T-helper 2 cell treated with Interferon-gamma antibody and Interleukin-4, amounts not matched to agents 5 μg/mL and 100 μg/mL, for 36 hours (primary cell): ENCODE data around the gene NDUFAF3.

Source experiments
- DNase-seq: peaks from one replicate; pipeline ENCODE4 v3.0.0; 2021; ENCODE audit warnings: low spot score
- H3K27ac Mint-ChIP-seq: one replicate; pipeline ENCODE4 v1.8.0; 2021; ENCODE audit warnings: mild to moderate bottlenecking, mixed read lengths
- H3K27me3 Mint-ChIP-seq: one replicate; pipeline ENCODE4 v1.8.0; 2021; ENCODE audit warnings: low read depth, mixed read lengths
- H3K36me3 Mint-ChIP-seq: one replicate; pipeline ENCODE4 v1.8.0; 2021; ENCODE audit warnings: low read depth, mixed read lengths
- H3K4me1 Mint-ChIP-seq: one replicate; pipeline ENCODE4 v1.8.0; 2021; ENCODE audit warnings: low read depth, mixed read lengths
- H3K4me3 Mint-ChIP-seq: one replicate; pipeline ENCODE4 v1.8.0; 2022; ENCODE audit warnings: mild to moderate bottlenecking, moderate library complexity, mixed read lengths
- H3K9me3 Mint-ChIP-seq: one replicate; pipeline ENCODE4 v1.8.0; 2021; ENCODE audit warnings: mixed read lengths

The NDUFAF3 gene

DNA sequence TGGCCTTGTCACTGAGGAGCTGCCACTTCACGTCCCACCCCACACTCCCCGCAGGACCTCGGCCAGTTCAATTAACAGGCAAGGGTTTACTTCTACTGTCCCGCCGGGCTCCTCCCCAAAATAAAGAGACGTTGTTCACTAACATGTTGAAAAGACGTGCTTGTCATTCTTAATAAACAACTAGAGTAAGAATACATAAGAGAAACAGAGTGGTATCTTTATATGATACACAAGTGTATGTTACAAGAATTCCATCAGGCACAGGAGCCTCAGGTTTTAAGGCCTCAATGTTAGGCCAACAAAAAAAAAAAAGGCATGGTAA lies 7.6 kb downstream of the NDUFAF3 start:
- Mint-ChIP-seq H3K4me1 (peaks cover 27% of the 10 kb centered on the region), H3K9me3 (no peaks in the 10 kb centered on the region), H3K27me3 (no peaks in the 10 kb centered on the region), H3K36me3 (peaks cover 68% of the 10 kb centered on the region), H3K4me3 (peak overlapping the region; percentile 95), H3K27ac (peak overlapping the region; percentile 95)
- no peak for DNase-seq

DNA sequence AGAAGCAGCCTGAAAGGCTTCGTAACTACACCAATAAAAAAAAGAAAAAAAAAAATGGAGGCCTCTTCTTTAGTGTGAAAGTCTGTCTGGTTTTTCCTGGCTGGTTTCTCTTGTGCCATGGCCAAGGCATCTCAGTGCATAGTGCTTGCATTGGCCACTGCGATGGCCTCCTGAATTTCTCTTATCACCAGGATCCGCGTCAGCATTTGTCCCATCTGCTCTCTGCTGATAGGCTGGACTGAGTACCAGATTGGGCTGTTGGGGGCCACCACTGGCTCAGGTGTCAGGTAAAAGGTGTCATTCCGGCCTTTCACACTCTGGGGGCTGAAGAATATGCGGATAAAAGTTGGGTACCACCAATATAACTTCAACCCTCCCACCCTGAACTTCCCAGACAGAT lies 8.4 kb downstream of the NDUFAF3 start:
- Mint-ChIP-seq H3K9me3 (no peaks in the 10 kb centered on the region), H3K36me3 (peaks cover 68% of the 10 kb centered on the region), H3K27ac (peak overlapping the region; percentile 67), H3K4me3 (no peak overlapping the region), H3K27me3 (no peaks in the 10 kb centered on the region), H3K4me1 (peaks cover 26% of the 10 kb centered on the region)
- no peak for DNase-seq

DNA sequence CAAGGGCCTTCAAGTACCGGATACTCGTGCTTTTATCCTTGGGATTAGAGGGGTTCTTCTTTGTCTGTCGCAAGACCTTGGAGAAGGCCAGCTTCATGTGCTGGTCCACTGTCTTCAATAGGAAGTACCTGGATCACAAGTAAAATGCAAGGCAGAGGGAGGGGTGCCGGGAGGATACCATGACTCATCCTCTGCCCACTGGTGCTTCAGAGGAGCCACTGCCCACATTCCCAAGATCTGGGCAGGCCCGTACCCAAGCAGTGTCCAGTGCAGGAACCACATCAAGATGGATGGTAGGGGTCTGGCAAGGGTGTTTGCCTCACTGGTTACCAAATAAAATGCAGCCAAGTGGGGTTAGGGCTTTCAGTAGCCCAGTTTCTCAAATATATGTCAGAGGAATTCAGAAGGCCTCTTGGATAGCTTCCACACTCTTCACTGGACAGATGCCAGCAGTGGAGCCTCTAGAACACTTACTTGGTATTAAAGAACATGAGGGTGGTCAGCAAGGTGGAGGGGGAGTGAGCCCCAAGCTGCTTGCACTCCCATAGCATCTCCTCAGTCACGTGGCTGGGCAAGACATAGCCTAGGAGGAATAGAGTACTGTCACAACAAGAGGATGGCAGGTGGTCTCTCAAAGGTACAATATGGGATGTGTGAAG lies 10.9 kb downstream of the NDUFAF3 start:
- peaks cover 55% of the 10 kb centered on the region for H3K36me3 Mint-ChIP-seq
- no peak for DNase-seq
- H3K4me1 Mint-ChIP-seq: peaks cover 13% of the 10 kb centered on the region
- H3K27me3 Mint-ChIP-seq: no peaks in the 10 kb centered on the region
- H3K9me3 Mint-ChIP-seq: no peaks in the 10 kb centered on the region
- no peak overlapping the region for H3K27ac Mint-ChIP-seq
- no peak overlapping the region for H3K4me3 Mint-ChIP-seq

DNA sequence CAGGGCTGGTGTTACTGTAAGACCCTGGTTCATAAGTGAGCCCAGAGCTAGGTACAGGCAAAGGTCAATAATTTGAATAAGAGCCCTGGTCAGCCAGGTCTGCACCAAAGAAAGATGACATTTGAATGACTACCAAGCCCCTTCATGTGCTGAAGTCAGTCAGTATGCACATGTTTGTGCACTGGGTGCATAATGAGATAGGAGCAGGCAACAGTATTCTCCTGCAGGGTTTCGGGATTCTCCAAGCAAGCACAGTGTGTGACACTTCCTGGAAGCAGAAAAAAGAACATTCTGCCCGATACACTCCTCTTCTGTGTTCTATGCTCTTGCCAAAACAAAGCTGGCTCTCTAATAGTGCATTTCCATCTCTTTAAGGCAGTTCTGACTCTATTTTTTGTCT lies 12.7 kb downstream of the NDUFAF3 start:
- no peak overlapping the region for H3K27ac Mint-ChIP-seq
- H3K36me3 Mint-ChIP-seq: peaks cover 41% of the 10 kb centered on the region
- H3K27me3 Mint-ChIP-seq: no peaks in the 10 kb centered on the region

DNA sequence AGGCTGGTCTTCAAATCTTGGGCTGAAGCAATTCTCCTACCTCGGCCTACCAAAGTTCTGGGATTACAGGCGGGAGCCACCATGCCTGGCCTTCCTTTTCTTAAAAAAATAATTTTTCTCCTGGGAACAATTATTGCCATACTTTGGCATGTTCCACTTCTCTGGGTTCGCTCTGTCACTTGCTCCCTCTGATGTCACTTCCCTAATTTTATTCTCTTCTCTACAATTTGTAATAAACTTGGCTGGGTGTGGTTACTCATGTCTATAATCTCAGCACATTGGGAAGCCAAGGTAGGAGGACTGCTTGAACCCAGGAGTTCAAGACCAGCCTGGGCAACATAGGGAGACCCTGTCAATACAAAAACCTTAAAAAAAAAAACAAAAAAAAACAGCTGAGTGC lies 13.4 kb downstream of the NDUFAF3 start:
- no peak overlapping the region for H3K27ac Mint-ChIP-seq
- H3K36me3 Mint-ChIP-seq: peaks cover 44% of the 10 kb centered on the region
- H3K27me3 Mint-ChIP-seq: no peaks in the 10 kb centered on the region
- H3K4me3 Mint-ChIP-seq: no peak overlapping the region
- DNase-seq: no peak
- H3K4me1 Mint-ChIP-seq: no peaks in the 10 kb centered on the region
- H3K9me3 Mint-ChIP-seq: no peaks in the 10 kb centered on the region

More for the DNA sequence above, 12.7 kb downstream of the NDUFAF3 start:
- Mint-ChIP-seq H3K4me1 (peaks cover under 1% of the 10 kb centered on the region), H3K9me3 (no peaks in the 10 kb centered on the region), H3K4me3 (no peak overlapping the region)
- DNase-seq: no peak

DNA sequence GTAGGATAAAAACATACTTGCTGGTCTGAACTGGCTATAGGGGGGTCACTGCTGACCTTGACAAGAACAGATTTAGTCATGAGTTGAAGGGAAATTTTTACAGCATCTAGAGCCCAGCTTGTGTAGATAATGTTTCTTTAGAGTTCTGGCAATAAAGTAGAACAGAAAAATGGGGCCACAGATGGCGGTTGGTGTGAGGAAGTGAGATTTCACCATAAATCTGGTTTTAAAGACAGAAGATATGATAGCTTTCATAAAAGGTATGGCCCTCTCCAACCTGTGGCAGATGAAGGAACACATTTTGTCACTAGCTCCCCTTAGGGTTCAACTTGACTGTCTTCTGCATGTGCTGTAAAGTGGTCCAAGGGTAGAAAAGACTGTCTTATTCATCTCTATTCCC lies 31.6 kb downstream of the NDUFAF3 start:
- Mint-ChIP-seq H3K36me3 (peaks cover 40% of the 10 kb centered on the region), H3K4me1 (no peaks in the 10 kb centered on the region), H3K27me3 (no peaks in the 10 kb centered on the region), H3K4me3 (no peak overlapping the region), H3K9me3 (no peaks in the 10 kb centered on the region), H3K27ac (no peak overlapping the region)
- no peak for DNase-seq

DNA sequence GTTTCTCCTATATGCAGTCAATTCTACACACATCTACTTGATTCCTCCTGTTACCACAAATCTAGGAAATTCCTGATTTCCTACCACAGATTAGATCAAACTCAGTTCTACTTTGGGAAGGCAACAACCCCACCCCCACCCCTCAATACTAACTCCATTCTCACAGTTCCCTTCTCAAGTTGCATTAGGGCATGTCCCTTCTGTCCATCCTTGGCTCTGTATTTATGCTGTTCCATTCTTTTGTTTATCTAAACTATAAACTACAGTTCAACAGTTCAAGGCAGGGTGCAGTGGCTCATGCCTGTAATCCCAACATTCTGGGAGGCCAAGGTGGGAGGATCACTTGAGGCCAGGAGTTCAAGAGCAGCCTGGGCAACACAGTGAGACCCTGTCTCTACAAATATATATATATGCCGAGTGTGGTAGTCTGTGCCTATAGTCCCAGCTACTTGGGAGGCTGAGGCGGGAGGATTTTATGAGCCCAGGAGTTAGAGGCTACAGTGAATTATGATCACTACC lies 32.5 kb downstream of the NDUFAF3 start:
- Mint-ChIP-seq H3K9me3 (no peaks in the 10 kb centered on the region), H3K4me3 (no peak overlapping the region), H3K36me3 (peaks cover 41% of the 10 kb centered on the region), H3K27me3 (no peaks in the 10 kb centered on the region), H3K4me1 (no peaks in the 10 kb centered on the region), H3K27ac (peak overlapping the region; percentile 11)
- no peak for DNase-seq

DNA sequence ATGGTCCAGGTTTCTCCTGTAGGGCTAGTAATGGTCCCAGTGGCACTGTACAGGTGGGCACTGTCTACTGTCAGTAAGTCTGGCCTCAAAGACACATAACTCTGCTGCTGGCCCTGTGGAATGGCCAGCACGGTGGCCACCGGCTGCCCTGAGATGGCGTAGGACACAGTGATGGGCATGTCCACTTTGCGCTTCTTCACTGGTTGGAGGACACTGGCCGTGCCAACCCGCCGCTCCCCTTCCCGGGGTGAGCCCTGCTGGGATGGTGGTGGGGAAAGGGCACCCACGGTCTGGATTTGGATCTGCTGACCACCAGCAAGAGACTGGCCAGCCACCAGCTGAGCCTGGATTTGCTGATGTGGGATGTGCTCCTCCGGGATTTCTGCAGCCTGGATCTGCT lies 35.3 kb downstream of the NDUFAF3 start:
- no peak overlapping the region for H3K27ac Mint-ChIP-seq
- DNase-seq: no peak
- H3K36me3 Mint-ChIP-seq: peaks cover 30% of the 10 kb centered on the region
- no peaks in the 10 kb centered on the region for H3K4me1 Mint-ChIP-seq
- no peak overlapping the region for H3K4me3 Mint-ChIP-seq
- H3K9me3 Mint-ChIP-seq: no peaks in the 10 kb centered on the region
- H3K27me3 Mint-ChIP-seq: no peaks in the 10 kb centered on the region

DNA sequence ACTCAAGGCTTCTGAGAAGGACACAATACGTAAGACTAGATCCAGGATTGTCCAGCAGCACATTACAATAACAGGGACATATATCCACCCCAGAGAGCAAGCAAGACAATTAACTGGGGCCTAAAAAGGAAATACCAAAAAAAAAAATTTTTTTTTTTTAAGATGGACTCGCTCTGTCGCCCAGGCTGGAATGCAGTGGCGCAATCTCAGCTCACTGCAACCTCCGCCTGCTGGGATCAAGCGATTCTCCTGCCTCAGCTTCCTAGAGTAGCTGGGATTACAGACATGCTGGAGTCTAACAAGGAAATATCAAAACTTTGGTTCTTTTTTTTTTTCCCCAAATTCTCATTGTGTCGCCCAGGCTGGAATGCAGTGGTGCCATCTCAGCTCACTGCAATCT lies 36.1 kb downstream of the NDUFAF3 start:
- H3K36me3 Mint-ChIP-seq: peaks cover 27% of the 10 kb centered on the region
- no peaks in the 10 kb centered on the region for H3K27me3 Mint-ChIP-seq
- H3K9me3 Mint-ChIP-seq: no peaks in the 10 kb centered on the region
- H3K27ac Mint-ChIP-seq: no peak overlapping the region
- no peak overlapping the region for H3K4me3 Mint-ChIP-seq
- H3K4me1 Mint-ChIP-seq: no peaks in the 10 kb centered on the region
- DNase-seq: no peak
